K562 (cell line): ENCODE results near the gene SKOR1. TPM values are rescaled to one million over a fixed set of nuclear protein-coding genes. Genes with fewer than 3 reads are reported as not detected.

Source experiments
- CAMTA2 ChIP-seq: fragments of 250-450 bp; sonication (Bioruptor Pico); conservative IDR thresholded peaks from 2 replicates; pipeline ENCODE4 v1.5.1; 2022
- CHD4 ChIP-seq: fragments of 200-600 bp; sonication (generic); IDR thresholded peaks from 3 replicates; pipeline ENCODE4 v1.6.1; 2012; ENCODE audit warnings: low read depth, mild to moderate bottlenecking, mixed read lengths, low read length, inconsistent platforms; ENCODE audit not compliant: insufficient read depth, insufficient replicate concordance, poor library complexity, severe bottlenecking
- DPF2 ChIP-seq: fragments of 450-650 bp; IDR thresholded peaks from 2 replicates; pipeline ENCODE4 v1.6.1; 2016
- MEF2D ChIP-seq: conservative IDR thresholded peaks from 2 replicates; pipeline ENCODE4 v1.6.1; 2016; ENCODE audit warnings: low read depth, missing genetic modification characterization, missing compliant biosample characterization
- POLR3G ChIP-seq: IDR thresholded peaks from 2 replicates; pipeline ENCODE4 v1.6.1; 2011; ENCODE audit not compliant: insufficient read length, insufficient replicate concordance; ENCODE audit errors: extremely low read depth
- TBL1XR1 ChIP-seq, 2 experiments: IDR thresholded peaks; 2 replicates each; pipeline ENCODE4 v1.6.1; 2012; ENCODE audit warnings: improper control_type of control experiment in 2 of 2, low read length in 2 of 2, mild to moderate bottlenecking in 1 of 2
- ZBTB9 ChIP-seq: fragments of 450-650 bp; formaldehyde crosslinking; IDR thresholded peaks from 2 replicates; pipeline ENCODE4 v1.4.0; 2020; ENCODE audit warnings: mild to moderate bottlenecking, moderate library complexity
- ZNF224 ChIP-seq: sonication (generic); formaldehyde crosslinking; IDR thresholded peaks from 2 replicates; pipeline ENCODE4 v1.8.0; 2022; ENCODE audit warnings: mild to moderate bottlenecking, missing genetic modification reagents
- ZNF280A ChIP-seq: fragments of 450-650 bp; IDR thresholded peaks from 2 replicates; pipeline ENCODE4 v1.6.1; 2018; ENCODE audit warnings: mild to moderate bottlenecking, low read depth; ENCODE audit not compliant: partially characterized antibody
- ZNF395 ChIP-seq: fragments of 200-800 bp; sonication (Bioruptor generic); IDR thresholded peaks from 2 replicates; pipeline ENCODE4 v1.6.1; 2017; ENCODE audit warnings: missing genetic modification characterization, missing compliant biosample characterization
- ZNF717 ChIP-seq: fragments of 250-450 bp; sonication (Bioruptor Pico); IDR thresholded peaks from 2 replicates; pipeline ENCODE4 v1.5.0; 2021
- polyA plus RNA-seq, 8 experiments: library from polyadenylated mRNA; depleted of rRNA in 4 of 8; stranded (reverse) in 5 of 8; unstranded in 3 of 8; fragments of >200 nt; fragmentation: Nextera tagmentation in 2 of 8; fragmentation: Illumina TruSeq in 1 of 8; extraction: Ambion mirVana in 2 of 8; extraction: Trizol in 1 of 8; gene quantifications; 2 replicates each; pipeline versions ENCODE4 v1.2.1 to v1.2.3, GENCODE V29; 2011 to 2014; ENCODE audit warnings: inconsistent platforms in 1 of 8, missing spikeins in 1 of 8
- total RNA-seq, 7 experiments: library from RNA; depleted of rRNA in 6 of 7; stranded (reverse); fragments of >200 nt in 6 of 7; fragmentation: Illumina TruSeq in 2 of 7; extraction: Trizol in 2 of 7; gene quantifications; 2 replicates each; pipeline versions ENCODE4 v1.2.1 to v1.2.3, GENCODE V29; 2011 to 2021; ENCODE audit warnings: low replicate concordance in 1 of 7
- TF ChIP-seq, protein P1 (sequence below): fragments of 250-450 bp; sonication (Bioruptor Pico); IDR thresholded peaks from 2 replicates; pipeline ENCODE4 v1.8.0; 2021; ENCODE audit warnings: moderate library complexity, mild to moderate bottlenecking, inconsistent platforms

The SKOR1 gene
- total and polyA plus RNA-seq, 9 of the 15 experiments (the other 6 are each of a cell fraction or from before 2014, with no cell fraction given) = 0.04 to 0.41 (median 0.09) TPM; not detected in 3

- TF ChIP-seq POLR3G = no peak
- TF ChIP-seq, protein P1, sequence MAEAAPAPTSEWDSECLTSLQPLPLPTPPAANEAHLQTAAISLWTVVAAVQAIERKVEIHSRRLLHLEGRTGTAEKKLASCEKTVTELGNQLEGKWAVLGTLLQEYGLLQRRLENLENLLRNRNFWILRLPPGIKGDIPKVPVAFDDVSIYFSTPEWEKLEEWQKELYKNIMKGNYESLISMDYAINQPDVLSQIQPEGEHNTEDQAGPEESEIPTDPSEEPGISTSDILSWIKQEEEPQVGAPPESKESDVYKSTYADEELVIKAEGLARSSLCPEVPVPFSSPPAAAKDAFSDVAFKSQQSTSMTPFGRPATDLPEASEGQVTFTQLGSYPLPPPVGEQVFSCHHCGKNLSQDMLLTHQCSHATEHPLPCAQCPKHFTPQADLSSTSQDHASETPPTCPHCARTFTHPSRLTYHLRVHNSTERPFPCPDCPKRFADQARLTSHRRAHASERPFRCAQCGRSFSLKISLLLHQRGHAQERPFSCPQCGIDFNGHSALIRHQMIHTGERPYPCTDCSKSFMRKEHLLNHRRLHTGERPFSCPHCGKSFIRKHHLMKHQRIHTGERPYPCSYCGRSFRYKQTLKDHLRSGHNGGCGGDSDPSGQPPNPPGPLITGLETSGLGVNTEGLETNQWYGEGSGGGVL = no peak
- no peak for TF ChIP-seq CAMTA2
- TF ChIP-seq ZNF280A = no peak
- no peak for TF ChIP-seq ZNF395 (CRISPR knock-in tag)
- no peak for TF ChIP-seq DPF2
- TF ChIP-seq TBL1XR1 (IDR thresholded peaks at IDR 0.05; ENCODE audit: low read length in 2 of 2) = no peak
- TF ChIP-seq ZNF224 (CRISPR knock-in tag) = no peak
- TF ChIP-seq MEF2D (tag) = no peak
- TF ChIP-seq CHD4 = no peak
- TF ChIP-seq ZNF717 = no peak
- no peak for TF ChIP-seq ZBTB9 (CRISPR knock-in tag)
Observed at GRCh38 chr15:67850994-67851571, 25.8 kb downstream of the SKOR1 start (continued).
